ENCODE measurements around the gene FBH1.

DNA sequence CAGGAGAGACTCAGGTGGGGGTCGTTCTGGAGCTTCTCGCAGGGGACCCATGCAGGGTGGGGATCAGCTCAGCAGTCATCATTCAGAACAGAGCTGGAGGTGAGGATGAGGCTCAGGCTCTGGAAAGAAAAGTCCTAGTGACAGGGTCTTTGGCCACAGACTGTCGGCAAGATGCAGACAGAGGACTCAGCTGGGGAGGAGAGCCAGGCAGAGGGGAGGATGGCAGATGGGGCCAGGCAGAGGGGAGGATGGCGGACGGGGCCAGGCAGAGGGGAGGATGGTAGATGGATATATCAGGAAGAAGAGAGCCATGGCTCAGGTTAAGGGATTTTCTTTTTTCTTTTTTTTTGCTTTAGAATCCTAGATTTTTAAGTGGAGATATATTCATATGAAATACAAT, 95.0 kb downstream of the FBH1 start:
- TF ChIP-seq POLR2A (IDR thresholded peaks at IDR 0.05; ENCODE audit: low read length) (no peak), GATA1 (IDR thresholded peaks at IDR 0.05; ENCODE audit: low read depth, low read length) (no peak)

All from erythroblast (primary cell).